ENCODE measurements around the gene DDR2.
A peak's percentile ranks its signal among the peaks of the same experiment; 100 is the strongest.
"Not testable (repeated sequence)": the region's sequence is repeated elsewhere in the genome, so short reads cannot be mapped to it uniquely, and the experiment has no call there.

DDR2 gene

GRCh38 chr1:162753998-162754585 lies 121.8 kb downstream of the DDR2 start:
- no peak for DNase-seq

- no peak for DNase-seq
Measured at GRCh38 chr1:162755306-162755705, 123.0 kb downstream of the DDR2 start.

- DNase-seq, result no peak
Measured at GRCh38 chr1:162756523-162756922, 124.3 kb downstream of the DDR2 start.

DNA sequence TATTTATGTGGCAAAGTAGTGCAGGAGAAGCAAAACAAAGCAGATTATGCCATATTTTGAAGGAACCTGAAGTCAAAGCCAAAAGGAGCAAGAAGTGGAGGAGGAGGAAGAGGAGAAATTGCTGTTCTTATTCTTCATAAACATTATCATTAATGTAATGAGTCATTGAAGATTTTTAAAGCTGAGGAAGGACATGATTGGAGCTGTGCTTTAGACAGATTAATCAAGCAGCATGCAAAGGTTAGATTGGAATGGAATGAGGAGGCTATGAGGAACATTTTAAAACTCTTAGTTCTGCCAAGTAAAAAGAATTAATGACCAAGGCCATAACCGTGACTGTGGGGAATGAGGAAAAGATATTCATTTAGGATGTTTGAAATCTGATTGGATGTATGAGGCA lies 125.2 kb downstream of the DDR2 start:
- DNase-seq, result no peak

- DNase-seq, result no peak
Measured at GRCh38 chr1:162765788-162766187, 133.5 kb downstream of the DDR2 start.

DNA sequence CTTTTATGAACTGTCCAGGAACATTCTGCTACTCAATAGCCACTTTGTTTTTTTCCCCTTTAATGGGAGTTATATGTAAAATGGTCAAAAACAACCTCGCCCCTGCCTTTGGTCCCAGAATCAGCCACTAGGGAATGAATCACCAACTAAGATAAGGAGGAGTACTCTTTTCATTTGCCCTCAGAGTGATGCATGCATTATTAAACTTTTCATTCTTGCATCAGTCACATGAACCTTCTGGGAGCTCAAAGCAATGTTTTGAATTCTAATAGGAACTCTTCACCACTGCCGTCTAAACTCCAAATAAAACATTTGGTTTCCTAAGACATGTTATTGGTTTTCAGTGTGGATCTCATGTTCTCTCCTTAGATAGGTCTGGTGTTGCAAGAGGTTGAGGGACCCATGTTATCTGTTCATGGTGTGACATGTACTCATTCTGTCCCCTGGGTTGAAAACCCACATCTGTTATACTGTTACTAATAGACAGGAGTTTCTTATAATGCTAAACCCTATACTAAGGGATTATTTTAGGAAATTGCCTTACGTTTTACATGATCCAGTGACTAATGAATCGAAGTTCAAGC lies 140.4 kb downstream of the DDR2 start:
- DNase-seq, result no peak

- DNase-seq, result no peak
Measured at GRCh38 chr1:162774007-162774406, 141.7 kb downstream of the DDR2 start.

GRCh38 chr1:162779043-162779442 lies 146.8 kb downstream of the DDR2 start:
- DNase-seq, result no peak

DNA sequence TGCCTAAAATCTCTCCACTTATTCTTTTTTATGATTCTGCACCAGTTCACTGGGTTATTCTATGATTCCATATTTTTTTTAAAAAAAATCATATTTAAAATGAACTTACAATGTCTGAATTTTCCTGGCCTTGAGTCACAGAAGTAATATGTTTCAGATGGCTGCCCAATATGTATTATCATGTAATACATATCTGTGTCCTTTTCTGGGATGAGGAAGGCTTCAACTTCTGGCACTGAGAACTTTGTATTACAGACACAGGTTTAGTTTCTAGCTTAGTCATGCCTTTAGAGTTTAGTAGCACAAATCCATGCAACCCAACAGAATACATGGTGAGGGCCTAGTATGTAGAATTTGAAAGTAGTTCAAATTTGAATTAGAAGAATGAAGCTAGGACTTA lies 150.4 kb downstream of the DDR2 start:
- no peak for DNase-seq

DNA sequence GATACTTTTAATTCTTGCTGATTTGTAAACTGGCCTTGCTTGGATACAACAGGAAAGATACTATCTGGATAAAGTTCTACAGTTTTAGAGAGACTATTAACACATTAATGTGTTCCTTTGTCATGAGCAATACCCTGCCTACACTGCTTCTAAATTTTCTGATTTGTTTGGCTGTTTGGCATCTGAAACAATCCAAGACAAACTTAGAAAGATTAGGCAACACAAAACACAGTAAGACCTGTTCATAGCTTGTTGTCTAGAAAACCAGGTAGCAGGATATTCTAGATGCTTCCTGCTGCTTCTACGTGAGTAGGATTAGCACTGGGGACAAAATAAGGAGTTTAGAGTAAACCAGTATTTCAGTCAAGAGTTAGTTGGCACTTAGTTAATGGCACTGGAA lies 152.7 kb downstream of the DDR2 start:
- not testable (repeated sequence) for DNase-seq

GRCh38 chr1:162788783-162789182 lies 156.5 kb downstream of the DDR2 start:
- DNase-seq, result not testable (repeated sequence)

- peak; percentile 10 to 93 (median 75) for DNase-seq
Measured at GRCh38 chr1:162790303-162790984, 158.2 kb downstream of the DDR2 start, which contains the start of gene HSD17B7. HSD17B7 (plus strand) TSS chr1:162790702; CDS start chr1:162790801, 99 bp downstream.

DNA sequence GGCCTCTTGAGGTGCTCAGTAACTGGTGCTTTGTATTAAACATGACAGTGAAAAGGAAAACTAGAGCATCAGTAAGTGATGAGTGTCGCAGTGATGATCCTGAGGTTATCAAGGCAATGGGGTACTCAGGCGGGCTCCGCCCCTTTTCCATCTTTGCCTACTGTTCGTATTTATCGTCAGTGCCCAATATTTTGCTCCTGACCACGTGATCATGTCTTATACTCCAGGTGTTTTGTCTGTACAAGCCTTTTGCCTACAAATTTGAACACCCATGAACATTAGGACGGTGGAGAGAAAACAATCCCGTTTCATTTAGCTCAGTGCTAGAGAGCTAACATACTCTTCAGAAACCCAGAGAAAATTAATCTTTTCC lies 158.7 kb downstream of the DDR2 start:
- DNase-seq, result peak in 2 of 56 donors; percentile 3 to 12

- not testable (repeated sequence) for DNase-seq
Measured at GRCh38 chr1:162794284-162794683, 162.0 kb downstream of the DDR2 start.

DNA sequence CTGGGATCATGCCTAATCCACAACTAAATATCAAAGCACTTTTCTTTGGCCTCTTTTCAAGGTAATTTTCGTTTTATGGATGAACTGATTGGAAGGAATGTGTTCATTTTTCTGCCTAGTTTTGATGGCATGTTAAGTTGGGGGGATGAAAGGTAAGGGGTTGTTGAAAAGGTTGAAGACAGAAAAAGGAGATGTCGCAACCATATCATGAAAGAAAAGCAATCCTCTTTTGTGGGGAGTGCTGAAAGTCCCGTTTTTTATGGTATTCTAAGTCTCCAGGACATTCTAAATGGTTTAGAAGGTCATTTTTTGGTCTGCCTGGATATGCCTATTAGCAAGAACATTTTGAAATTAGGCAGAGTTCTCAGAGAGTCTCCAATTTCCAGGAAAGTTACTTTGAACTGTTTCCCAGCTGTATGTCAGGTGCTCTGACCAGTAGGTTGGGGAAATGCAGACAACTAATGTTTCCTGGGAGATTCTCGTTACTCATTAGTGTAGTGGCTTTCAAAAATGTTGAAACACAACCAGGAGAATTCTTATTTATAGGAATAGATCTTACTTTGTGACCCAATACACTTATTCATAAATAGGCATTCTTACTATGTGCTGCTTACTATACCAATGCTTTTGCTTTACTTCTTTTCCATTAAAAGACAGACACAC lies 164.5 kb downstream of the DDR2 start:
- not testable (repeated sequence) for DNase-seq

GRCh38 chr1:162799995-162800830 lies 167.9 kb downstream of the DDR2 start:
- DNase-seq, result peak in 26 of 56 donors; percentile 1 to 68 (median 12)

GRCh38 chr1:162807503-162807902 lies 175.2 kb downstream of the DDR2 start:
- DNase-seq, result not testable (repeated sequence)

GRCh38 chr1:162812357-162812756 lies 180.1 kb downstream of the DDR2 start:
- not testable (repeated sequence) for DNase-seq

GRCh38 chr1:162818136-162818535 lies 185.9 kb downstream of the DDR2 start:
- DNase-seq, result not testable (repeated sequence)

GRCh38 chr1:162818666-162819065 lies 186.4 kb downstream of the DDR2 start:
- not testable (repeated sequence) for DNase-seq

All from amygdala (tissue), 56 donors.